ENCODE measurements around the gene SMOC1. TPM values are rescaled to one million over a fixed set of nuclear protein-coding genes. Genes with fewer than 3 reads are reported as not detected.

SMOC1 gene
- total RNA-seq, 3 donors from 2014 or later: 2.9 to 32.6 (median 5.7) TPM

DNA sequence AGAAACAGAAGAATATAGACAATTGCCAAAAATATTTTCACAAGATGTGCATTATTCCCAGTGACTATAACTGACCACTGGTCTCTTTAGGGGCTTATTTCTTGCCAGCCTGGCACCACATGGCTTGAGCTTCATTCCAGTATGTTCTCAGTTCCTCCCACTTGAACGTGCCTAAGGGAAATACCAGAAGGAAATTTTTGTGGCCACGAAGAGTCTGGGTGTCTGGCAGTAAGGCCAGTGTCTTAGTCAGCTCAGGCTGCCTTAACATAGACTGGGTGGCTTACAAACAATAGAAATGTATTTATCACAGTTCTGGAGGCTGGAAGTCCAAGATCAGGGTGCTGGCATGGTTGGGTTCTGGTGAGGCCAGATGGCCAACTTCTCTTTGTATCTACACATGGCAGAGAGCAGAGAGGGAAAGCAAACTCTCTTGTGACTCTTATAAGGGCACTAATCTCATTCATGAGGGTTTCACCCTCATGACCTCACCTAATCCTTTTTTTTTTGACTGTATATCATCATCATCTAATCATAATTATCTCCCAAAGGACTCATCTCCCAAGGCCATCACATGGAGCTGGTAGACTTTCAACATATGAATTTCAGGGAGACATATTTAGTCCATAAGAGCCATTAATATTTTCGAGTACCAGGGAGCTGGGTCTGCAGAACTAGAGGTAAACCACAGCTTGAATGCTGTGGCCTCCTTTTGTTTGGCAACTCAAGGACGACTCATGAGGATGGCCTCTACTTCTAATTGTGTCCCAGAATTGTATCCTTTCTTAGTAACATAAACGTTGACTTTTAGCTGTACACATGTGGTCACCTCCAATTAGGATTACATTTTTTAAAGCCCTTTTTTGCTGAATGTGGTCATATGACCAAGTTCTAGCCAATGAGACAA is 5.1 kb upstream of the SMOC1 start:
- intact Hi-C loops (cut with DNase I; ENCODE audit: low total_unique reads): no loop called here
- TF ChIP-seq POLR2AphosphoS5 (IDR thresholded peaks at IDR 0.05) (no peak), POLR2A (IDR thresholded peaks at IDR 0.05) (no peak)
- TF ChIP-seq, protein P1, sequence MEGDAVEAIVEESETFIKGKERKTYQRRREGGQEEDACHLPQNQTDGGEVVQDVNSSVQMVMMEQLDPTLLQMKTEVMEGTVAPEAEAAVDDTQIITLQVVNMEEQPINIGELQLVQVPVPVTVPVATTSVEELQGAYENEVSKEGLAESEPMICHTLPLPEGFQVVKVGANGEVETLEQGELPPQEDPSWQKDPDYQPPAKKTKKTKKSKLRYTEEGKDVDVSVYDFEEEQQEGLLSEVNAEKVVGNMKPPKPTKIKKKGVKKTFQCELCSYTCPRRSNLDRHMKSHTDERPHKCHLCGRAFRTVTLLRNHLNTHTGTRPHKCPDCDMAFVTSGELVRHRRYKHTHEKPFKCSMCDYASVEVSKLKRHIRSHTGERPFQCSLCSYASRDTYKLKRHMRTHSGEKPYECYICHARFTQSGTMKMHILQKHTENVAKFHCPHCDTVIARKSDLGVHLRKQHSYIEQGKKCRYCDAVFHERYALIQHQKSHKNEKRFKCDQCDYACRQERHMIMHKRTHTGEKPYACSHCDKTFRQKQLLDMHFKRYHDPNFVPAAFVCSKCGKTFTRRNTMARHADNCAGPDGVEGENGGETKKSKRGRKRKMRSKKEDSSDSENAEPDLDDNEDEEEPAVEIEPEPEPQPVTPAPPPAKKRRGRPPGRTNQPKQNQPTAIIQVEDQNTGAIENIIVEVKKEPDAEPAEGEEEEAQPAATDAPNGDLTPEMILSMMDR (IDR thresholded peaks at IDR 0.05): no peak
- H3K4me3 ChIP-seq: no peak overlapping the region
- H3K4me1 ChIP-seq: no peaks in the 10 kb centered on the region
- no peak overlapping the region for H3K27ac ChIP-seq
- H3K9me3 ChIP-seq: no peaks in the 10 kb centered on the region
- H3K27me3 ChIP-seq: peaks cover 0 to 3% of the 10 kb centered on the region in 2 donors
- DNase-seq (ENCODE audit: low spot score in 2 of 2): peak in 1 of 2 donors; percentile 24
- H3K36me3 ChIP-seq: no peaks in the 10 kb centered on the region

DNA sequence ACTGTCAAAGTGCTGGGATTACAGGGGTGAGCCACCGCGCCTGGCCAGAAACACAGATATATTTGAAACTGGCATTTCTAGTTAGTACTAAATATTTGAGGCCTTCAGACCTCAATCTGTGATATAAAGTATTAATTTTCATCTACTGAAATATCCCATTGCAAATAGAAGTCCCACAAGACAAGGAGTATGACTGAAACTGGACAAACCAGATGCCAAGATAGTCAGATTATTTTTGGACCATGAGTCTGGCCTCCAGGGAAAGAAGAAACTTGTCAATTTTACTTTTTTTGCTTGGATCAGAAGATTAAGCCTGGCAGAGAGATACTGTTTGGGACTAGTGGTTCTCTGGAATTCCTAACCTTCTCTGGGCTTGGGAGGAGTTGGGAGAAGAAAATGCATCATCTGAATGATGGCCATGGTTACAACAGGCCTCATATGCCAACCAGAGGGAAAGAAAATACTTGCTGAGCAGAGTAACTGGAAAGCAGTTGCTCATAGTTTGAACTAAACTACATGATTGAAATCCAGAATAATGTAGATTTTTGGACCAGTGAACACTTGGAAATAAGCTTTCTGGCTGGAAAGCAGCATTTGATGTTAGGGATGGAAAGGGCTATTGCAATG is 2.9 kb upstream of the SMOC1 start:
- Histone ChIP-seq H3K4me3 (no peak overlapping the region), H3K27me3 (peaks cover 0 to 15% of the 10 kb centered on the region in 2 donors), H3K36me3 (no peaks in the 10 kb centered on the region), H3K9me3 (no peaks in the 10 kb centered on the region), H3K4me1 (no peaks in the 10 kb centered on the region), H3K27ac (peak overlapping the region; percentile 38 to 48)
- DNase-seq (ENCODE audit: low spot score in 2 of 2): no peak
- intact Hi-C loops (cut with DNase I; ENCODE audit: low total_unique reads): no loop called here
- TF ChIP-seq, protein P1 (IDR thresholded peaks at IDR 0.05): no peak
- TF ChIP-seq POLR2AphosphoS5 (IDR thresholded peaks at IDR 0.05) (no peak), POLR2A (IDR thresholded peaks at IDR 0.05) (no peak)

DNA sequence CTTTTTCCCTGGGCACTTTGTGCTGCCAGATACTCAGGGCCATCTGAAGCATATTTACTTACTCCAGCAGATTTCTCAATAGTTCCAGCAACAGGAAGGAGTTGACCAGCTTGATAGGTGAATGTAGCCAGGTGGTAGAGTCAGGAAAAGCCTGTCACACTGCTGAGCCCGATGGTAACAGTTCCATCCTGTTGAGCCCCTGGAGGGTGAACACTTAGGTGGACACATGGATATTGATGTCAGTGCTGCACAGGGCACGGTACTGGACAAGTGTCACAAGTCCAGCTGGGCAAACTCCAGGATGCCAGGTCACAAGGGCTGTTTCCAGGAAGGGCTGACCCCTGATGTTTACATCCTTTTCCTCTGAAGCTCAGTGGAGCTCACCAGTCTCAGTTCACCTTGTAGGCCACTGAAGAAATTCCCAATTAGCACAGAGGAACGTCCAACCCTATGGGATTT is 2.3 kb upstream of the SMOC1 start:
- intact Hi-C loops (cut with DNase I; ENCODE audit: low total_unique reads): no loop called here
- Histone ChIP-seq H3K4me3 (no peak overlapping the region), H3K4me1 (no peaks in the 10 kb centered on the region), H3K27me3 (peaks cover 0 to 15% of the 10 kb centered on the region in 2 donors), H3K27ac (peak overlapping the region; percentile 38 to 48), H3K9me3 (no peaks in the 10 kb centered on the region), H3K36me3 (no peaks in the 10 kb centered on the region)
- DNase-seq (ENCODE audit: low spot score in 2 of 2): peak in 1 of 2 donors; percentile 23
- TF ChIP-seq POLR2AphosphoS5 (IDR thresholded peaks at IDR 0.05) (no peak), POLR2A (IDR thresholded peaks at IDR 0.05) (no peak)
- TF ChIP-seq, protein P1 (IDR thresholded peaks at IDR 0.05): no peak

DNA sequence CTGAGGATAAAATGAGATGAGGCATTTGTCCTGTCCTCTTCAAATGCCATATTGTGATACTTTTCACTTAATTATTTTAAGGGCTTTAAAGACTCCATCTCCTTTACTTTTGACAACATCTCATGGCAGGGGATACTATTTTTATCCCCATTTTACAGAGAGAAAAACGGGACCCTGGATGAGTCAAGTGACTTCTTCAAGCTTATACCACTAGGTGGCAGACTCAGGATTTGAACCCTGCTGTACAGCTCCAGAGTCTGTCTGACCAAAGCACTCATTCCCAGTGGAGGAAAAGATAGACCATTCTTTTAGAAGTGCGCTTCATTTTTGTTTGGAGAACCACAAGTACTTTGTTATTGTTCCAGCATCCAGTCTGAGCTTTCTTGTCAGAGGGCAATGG is 1.7 kb upstream of the SMOC1 start:
- no peaks in the 10 kb centered on the region for H3K9me3 ChIP-seq
- H3K27ac ChIP-seq: peak overlapping the region in 1 of 2 donors; percentile 38
- no peak overlapping the region for H3K4me3 ChIP-seq
- TF ChIP-seq POLR2A (IDR thresholded peaks at IDR 0.05): no peak
- TF ChIP-seq, protein P1 (IDR thresholded peaks at IDR 0.05): no peak
- no peak for TF ChIP-seq POLR2AphosphoS5 (IDR thresholded peaks at IDR 0.05)
- H3K4me1 ChIP-seq: no peaks in the 10 kb centered on the region
- H3K36me3 ChIP-seq: no peaks in the 10 kb centered on the region
- no peak for DNase-seq (ENCODE audit: low spot score in 2 of 2)
- peaks cover 0 to 15% of the 10 kb centered on the region in 2 donors for H3K27me3 ChIP-seq
- intact Hi-C loops (cut with DNase I; ENCODE audit: low total_unique reads): no loop called here

DNA sequence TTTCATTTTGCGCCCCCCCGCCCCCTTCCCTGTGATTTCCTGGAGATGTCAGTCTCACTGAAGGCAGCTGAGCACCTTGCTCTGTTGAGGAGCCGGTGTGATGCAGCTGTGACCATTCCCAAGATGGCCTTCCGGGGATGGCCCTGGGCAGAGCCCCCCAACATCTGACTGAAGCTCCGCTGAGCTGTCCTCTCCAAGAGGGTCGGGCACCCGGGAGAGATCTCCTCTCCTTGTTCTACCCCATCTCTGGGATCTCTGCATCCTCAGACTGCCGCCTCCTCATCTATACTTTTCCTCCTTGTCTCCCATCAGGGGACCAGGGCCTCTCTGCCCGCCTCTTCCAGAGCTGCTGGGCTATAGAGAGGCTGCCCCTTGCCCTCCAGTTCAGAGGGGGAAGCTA is 965 bp upstream of the SMOC1 start:
- Histone ChIP-seq H3K36me3 (no peaks in the 10 kb centered on the region), H3K9me3 (no peaks in the 10 kb centered on the region), H3K4me3 (no peak overlapping the region), H3K27me3 (peaks cover 0 to 15% of the 10 kb centered on the region in 2 donors), H3K4me1 (no peaks in the 10 kb centered on the region), H3K27ac (no peak overlapping the region)
- intact Hi-C loops (cut with DNase I; ENCODE audit: low total_unique reads): no loop called here
- no peak for DNase-seq (ENCODE audit: low spot score in 2 of 2)
- TF ChIP-seq, protein P1 (IDR thresholded peaks at IDR 0.05): no peak
- no peak for TF ChIP-seq POLR2AphosphoS5 (IDR thresholded peaks at IDR 0.05)
- TF ChIP-seq POLR2A (IDR thresholded peaks at IDR 0.05): no peak
